Muscle layer of duodenum (tissue), 2 donors: ENCODE data around the gene CLEC4F.

Experiments
- H3K27ac ChIP-seq: one replicate; pipeline ENCODE4 v1.7.0; 2013; ENCODE audit warnings: mild to moderate bottlenecking, low read length
- H3K27me3 ChIP-seq: one replicate; pipeline ENCODE4 v1.7.0; 2013; ENCODE audit warnings: low read depth, mild to moderate bottlenecking, control low read depth, low read length
- H3K36me3 ChIP-seq, 2 donors: one replicate each; pipeline ENCODE4 v1.7.0; 2013; ENCODE audit warnings: low read length in 2 of 2, control low read depth in 1 of 2, mild to moderate bottlenecking in 1 of 2; ENCODE audit not compliant: insufficient read depth in 2 of 2, control insufficient read depth in 1 of 2
- H3K4me1 ChIP-seq, 2 donors: one replicate each; pipeline ENCODE4 v1.7.0; 2013; ENCODE audit warnings: low read length in 2 of 2, mild to moderate bottlenecking in 2 of 2, control low read depth in 1 of 2, moderate library complexity in 1 of 2; ENCODE audit not compliant: insufficient read depth in 2 of 2, control insufficient read depth in 1 of 2
- H3K4me3 ChIP-seq, 2 donors: one replicate each; pipeline ENCODE4 v1.7.0; 2013; ENCODE audit warnings: low read length in 2 of 2, low read depth in 1 of 2, mild to moderate bottlenecking in 1 of 2
- H3K9me3 ChIP-seq, 2 donors: one replicate each; pipeline ENCODE4 v1.7.0; 2013; ENCODE audit warnings: low read length in 2 of 2, control low read depth in 1 of 2, mild to moderate bottlenecking in 1 of 2; ENCODE audit not compliant: control insufficient read depth in 1 of 2
- donor health status: healthy.

Gene CLEC4F

DNA sequence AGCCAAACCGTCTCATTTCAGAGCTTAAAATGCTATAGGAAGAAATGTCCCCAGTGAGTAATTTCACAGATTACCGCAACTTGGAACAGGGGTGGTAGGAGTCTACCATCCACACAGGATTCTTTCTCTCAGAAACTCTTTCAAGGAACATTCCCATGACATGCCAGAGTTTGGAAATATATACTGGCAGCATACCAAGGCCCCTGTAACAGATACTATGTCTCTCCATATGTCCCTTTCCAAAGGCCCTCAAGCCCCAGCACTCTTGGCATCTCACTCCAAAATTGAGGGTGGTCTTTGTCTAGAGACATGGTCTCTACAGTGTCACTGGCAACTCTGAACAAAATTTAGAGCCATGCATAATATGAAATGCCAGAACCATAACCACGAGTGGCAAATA lies 40.9 kb downstream of the CLEC4F start:
- H3K36me3 ChIP-seq, result no peaks in the 10 kb centered on the region
- H3K9me3 ChIP-seq, result no peaks in the 10 kb centered on the region
- no peaks in the 10 kb centered on the region for H3K4me1 ChIP-seq
- H3K4me3 ChIP-seq, result no peak overlapping the region
- no peak overlapping the region for H3K27ac ChIP-seq
- peaks cover 7% of the 10 kb centered on the region for H3K27me3 ChIP-seq

DNA sequence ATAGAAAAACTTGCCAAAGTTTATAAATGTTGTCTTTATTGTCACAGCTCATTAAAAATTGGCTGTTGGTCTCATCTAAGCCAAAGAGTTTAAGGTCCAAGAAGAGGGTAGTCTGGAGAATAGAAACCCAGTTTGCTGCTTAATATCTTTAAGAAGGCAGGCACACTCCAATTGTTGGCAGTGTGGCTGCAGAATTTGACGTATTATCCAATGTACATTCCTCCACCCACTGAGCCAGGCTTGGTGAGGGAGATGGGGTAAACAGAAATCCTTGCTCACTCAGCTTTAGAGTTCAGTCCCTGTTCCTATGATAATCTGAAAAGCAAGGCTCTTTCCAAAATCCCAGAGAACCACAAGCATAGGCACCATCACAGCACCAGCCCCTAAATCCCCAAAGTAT lies 41.7 kb downstream of the CLEC4F start:
- Histone ChIP-seq H3K4me1 (no peaks in the 10 kb centered on the region), H3K27me3 (peaks cover 7% of the 10 kb centered on the region), H3K36me3 (no peaks in the 10 kb centered on the region), H3K9me3 (no peaks in the 10 kb centered on the region), H3K4me3 (no peak overlapping the region), H3K27ac (no peak overlapping the region)

DNA sequence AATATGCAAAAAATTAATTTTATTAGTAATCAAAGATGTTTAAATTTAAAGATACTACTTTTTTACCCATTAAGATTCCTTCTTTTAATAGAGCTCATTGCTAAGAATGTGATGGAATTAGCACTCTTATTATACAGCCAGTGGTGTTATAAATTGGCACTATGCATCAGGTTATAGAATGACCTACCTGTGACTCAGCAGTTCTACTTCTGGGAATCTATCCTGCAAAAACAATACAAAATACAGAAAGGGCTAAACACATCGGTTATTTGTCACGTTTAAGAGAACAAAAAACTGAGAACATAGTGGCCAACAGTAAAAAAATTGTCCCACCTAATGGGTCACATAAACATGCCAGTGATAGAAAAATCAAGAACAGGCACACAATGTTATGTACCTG lies 42.9 kb downstream of the CLEC4F start:
- H3K9me3 ChIP-seq, result no peaks in the 10 kb centered on the region
- H3K27me3 ChIP-seq, result peaks cover 10% of the 10 kb centered on the region
- no peaks in the 10 kb centered on the region for H3K36me3 ChIP-seq
- H3K27ac ChIP-seq, result no peak overlapping the region
- no peak overlapping the region for H3K4me3 ChIP-seq
- no peaks in the 10 kb centered on the region for H3K4me1 ChIP-seq

DNA sequence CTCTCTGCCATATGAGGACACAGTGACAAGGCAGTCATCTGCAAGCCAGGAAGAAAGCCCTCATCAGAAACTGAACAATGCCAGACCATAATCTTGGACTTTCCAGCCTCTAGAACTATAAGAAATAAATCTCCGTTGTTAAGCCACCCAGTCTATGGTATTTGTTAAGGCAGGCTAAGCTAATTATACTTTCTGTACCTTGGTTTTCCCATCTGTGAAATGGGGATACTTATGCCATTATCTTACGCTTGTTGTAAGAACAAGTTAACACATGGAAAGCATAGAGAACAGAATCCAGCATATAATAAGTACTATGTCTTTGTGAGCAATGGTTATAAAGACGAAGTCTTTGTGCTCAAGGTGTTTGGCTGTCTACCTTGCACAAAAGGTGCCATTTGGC lies 44.1 kb downstream of the CLEC4F start:
- Histone ChIP-seq H3K36me3 (no peaks in the 10 kb centered on the region), H3K4me3 (no peak overlapping the region), H3K27ac (no peak overlapping the region), H3K4me1 (no peaks in the 10 kb centered on the region), H3K9me3 (no peaks in the 10 kb centered on the region), H3K27me3 (peaks cover 11% of the 10 kb centered on the region)

DNA sequence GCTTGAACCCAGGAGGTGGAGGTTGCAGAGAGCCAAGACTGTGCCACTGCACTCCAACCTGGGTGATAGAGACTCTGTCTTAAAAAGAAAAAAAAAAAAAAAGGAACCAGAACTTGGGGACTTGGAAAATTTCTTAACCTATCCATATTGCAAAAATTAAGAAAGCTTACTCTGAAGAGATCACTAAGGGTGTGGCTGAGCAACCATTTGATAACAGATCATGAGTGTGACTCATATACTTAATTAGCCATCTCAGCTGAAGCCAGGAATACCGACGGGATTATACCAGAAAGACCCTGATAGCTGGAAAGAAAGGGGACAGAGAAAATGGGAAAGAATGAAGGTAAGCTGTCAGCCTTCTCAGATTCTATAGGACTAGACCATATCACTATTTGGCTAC lies 45.3 kb downstream of the CLEC4F start:
- H3K27ac ChIP-seq, result no peak overlapping the region
- no peaks in the 10 kb centered on the region for H3K9me3 ChIP-seq
- H3K36me3 ChIP-seq, result no peaks in the 10 kb centered on the region
- H3K27me3 ChIP-seq, result peaks cover 11% of the 10 kb centered on the region
- no peaks in the 10 kb centered on the region for H3K4me1 ChIP-seq
- no peak overlapping the region for H3K4me3 ChIP-seq

DNA sequence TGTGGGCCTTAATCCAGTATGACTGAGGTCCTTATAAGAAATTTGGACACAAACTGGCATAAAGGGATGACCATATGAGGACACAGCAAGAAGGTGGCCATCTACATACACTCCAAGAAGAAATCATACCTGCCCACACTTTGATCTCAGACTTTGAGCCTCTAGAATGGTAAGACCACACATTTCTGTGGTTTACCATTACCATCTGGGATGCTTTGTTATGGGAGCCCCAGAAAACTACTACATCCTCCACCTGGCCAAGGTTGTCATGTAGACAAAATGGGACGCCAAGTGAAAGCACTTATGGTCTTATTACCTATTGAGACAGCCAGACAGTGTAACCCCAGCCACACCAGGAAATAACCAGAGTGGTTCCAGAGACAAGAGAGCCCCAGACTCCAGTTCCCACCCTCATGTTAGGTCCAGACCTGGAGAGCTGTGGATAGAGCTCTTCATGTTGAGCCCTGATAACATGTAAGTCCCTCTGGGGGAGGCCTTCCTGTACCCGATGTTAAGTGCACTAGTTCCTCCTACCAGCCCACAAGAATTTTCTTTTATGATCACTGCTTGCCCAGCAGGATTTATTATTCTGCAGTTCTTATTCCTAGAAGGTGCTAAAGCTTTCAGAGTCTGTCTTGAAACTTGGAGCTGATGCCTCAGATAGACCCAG lies 47.8 kb downstream of the CLEC4F start:
- Histone ChIP-seq H3K4me1 (peaks cover 0 to 3% of the 10 kb centered on the region in 2 donors), H3K36me3 (no peaks in the 10 kb centered on the region), H3K27me3 (peaks cover 27% of the 10 kb centered on the region), H3K27ac (no peak overlapping the region), H3K9me3 (no peaks in the 10 kb centered on the region), H3K4me3 (no peak overlapping the region)

DNA sequence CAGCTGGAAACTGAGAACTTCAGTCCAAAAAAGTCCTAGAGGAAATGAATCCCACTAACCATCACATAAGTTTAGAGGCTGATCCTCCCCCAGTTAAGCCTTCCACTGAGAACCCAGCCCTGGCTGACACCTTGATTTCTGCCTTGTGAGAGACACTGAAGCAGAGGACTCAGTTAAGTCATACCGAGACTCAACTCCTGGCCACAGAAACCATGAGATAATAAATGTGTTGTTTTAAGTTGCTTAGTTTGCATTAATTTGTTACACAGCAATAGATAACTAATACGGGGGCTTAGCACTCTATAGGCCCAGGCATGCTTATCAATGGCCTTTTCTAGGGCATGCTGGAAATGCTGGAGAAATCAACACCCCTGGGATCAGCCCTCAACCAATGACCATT lies 49.0 kb downstream of the CLEC4F start:
- Histone ChIP-seq H3K4me3 (no peak overlapping the region), H3K4me1 (peaks cover 5 to 15% of the 10 kb centered on the region in 2 donors), H3K36me3 (no peaks in the 10 kb centered on the region), H3K9me3 (no peaks in the 10 kb centered on the region), H3K27ac (no peak overlapping the region), H3K27me3 (peaks cover 39% of the 10 kb centered on the region)

DNA sequence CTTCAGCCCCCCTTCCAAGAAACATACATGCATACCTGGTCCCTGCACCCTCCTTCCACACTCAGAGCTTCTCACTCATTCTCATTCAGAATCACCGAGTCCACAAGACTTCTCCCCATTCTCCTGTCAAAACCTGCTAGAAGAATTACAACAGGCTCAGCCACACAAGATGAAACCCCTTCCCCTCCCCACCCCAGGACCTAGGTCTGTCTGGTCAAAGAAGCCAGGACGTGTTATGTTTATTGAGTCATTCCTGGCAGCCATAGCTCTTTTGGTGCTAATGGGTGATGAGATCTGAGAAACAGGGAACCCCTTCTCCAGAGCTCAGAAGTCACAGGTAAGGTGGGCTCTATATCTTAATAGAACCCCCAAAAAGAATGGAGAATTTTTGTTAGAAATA lies 50.9 kb downstream of the CLEC4F start:
- H3K27me3 ChIP-seq, result peaks cover 39% of the 10 kb centered on the region

DNA sequence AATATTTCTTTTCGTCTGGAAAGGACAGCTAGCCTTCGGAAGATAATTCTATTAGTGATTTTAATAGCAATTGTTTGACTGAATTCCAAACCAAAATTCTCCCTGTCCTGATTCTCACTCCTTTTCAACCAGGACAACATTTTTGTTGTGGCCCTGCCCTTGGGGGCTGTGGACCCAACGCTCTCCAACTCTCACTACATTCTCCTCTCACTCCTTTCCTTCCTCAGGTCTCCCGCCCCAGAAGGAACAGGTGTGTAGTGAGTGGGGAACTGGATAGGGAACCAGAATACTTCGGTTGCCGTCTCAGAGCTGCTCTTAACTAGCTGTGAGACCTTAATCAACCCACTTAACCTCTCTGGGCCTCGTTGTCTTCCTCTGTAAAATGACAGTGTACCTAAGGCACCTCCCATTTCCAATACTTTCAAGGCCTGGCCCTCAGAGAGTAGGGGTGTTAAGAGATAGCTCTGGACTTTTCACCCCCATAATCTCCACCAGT lies 51.8 kb downstream of the CLEC4F start:
- H3K4me1 ChIP-seq, result peaks cover 5 to 16% of the 10 kb centered on the region in 2 donors
- peaks cover 43% of the 10 kb centered on the region for H3K27me3 ChIP-seq
- H3K9me3 ChIP-seq, result no peaks in the 10 kb centered on the region
- no peak overlapping the region for H3K27ac ChIP-seq
- no peaks in the 10 kb centered on the region for H3K36me3 ChIP-seq
- H3K4me3 ChIP-seq, result no peak overlapping the region

More for the DNA sequence above, 50.9 kb downstream of the CLEC4F start:
- H3K4me1 ChIP-seq, result peaks cover 5 to 16% of the 10 kb centered on the region in 2 donors
- no peak overlapping the region for H3K27ac ChIP-seq
- no peaks in the 10 kb centered on the region for H3K36me3 ChIP-seq
- no peaks in the 10 kb centered on the region for H3K9me3 ChIP-seq
- no peak overlapping the region for H3K4me3 ChIP-seq

DNA sequence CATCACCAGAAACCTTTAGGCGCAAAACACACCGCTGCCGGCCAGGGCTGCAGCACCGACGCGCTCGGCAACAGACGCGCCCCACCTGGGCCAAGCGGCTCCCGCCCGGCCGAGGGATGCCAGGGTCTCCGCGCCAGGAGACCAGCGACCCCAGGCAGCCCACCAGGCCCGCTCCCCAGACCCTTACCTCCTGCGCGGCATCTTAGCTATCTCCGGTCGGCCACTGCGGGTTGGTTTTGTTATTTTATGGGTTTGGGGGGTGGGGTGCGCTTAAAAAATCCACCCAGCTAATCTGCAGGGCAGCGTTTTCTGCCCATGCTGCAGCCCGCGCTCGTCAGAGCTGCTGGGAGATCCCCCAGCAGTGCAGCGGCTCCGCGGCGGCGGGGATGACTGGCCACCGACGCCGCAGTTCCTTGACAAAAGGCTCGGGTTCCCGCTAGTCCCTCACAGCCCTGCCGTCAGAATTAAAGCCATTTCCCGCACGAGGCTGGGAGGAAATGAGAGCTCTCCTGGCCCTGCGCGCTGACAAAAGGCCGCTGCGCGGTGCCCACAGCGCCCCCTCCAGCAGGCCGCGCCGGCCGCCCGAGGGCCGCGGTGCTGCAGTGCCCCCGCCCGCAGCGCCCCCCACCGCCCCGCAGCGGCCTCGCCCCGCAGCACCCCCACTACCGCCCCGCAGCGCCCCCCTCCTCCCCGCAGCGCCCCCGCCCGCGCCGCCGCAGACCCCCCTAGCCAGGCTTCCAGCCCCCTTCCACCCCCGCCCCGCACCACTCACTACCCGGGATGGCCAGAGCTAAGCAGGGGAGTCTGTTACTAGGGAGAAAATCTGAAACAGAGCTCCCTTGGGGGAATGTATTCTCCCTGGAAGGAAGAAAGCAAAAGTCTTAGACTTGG lies 52.5 kb downstream of the CLEC4F start, which contains the start of gene ADD2:
Gene ADD2, minus strand, starts transcription at position 502 of the 891 bp plus-strand sequence. CDS start 61,792 bp downstream, outside the sequence.
- no peaks in the 10 kb centered on the region for H3K9me3 ChIP-seq
- H3K27ac ChIP-seq, result no peak within 1 kb of the TSS
- peaks cover 43% of the 10 kb centered on the region for H3K27me3 ChIP-seq
- H3K4me1 ChIP-seq, result peaks cover 5 to 16% of the 10 kb centered on the region in 2 donors
- H3K4me3 ChIP-seq, result peak within 1 kb of the TSS; percentile 33 to 61
- no peaks in the 10 kb centered on the region for H3K36me3 ChIP-seq

DNA sequence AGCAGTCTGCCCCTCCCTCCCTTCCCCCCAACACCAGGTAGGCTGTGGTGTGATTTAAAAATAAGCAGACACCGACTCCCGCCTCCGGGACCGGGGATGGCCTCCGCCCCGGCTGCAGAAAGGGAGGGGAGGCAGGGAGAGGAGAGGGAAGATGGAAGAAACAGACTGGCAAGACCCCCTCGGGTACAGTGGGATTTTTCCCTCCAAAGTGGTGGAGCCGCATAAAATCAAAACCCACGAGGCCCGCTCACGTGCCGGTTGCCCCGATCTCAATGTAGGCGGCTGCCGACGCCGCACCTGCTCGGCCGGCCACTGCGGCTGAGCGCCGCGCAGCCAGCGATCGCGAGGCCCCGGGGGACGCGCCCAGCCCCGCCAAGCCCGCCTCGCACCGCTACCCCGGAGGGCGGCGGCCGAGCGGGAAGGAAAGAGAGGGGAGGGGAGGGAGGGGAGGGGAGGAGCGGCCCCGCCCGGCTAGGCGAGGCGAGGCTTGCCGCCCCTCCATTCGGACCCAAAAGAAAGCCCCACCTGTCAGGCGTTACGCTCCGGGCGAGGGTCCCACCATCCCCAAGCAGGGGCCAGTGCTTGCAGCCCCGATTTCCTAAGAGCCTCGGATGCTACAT lies 53.2 kb downstream of the CLEC4F start:
- H3K27me3 ChIP-seq, result peaks cover 39% of the 10 kb centered on the region
- no peaks in the 10 kb centered on the region for H3K36me3 ChIP-seq
- peak overlapping the region; percentile 33 to 61 for H3K4me3 ChIP-seq
- peaks cover 5 to 16% of the 10 kb centered on the region in 2 donors for H3K4me1 ChIP-seq
- no peaks in the 10 kb centered on the region for H3K9me3 ChIP-seq
- H3K27ac ChIP-seq, result no peak overlapping the region
